GM12874 (cell line): ENCODE measurements around the gene CNTROB.

Experiments
- CTCF ChIP-seq: IDR thresholded peaks from 2 replicates; pipeline ENCODE4 v1.5.1; 2011; ENCODE audit warnings: low read depth, mild to moderate bottlenecking, control low read depth, low read length, moderate library complexity; ENCODE audit not compliant: insufficient read depth

The CNTROB gene

GRCh38 chr17:7950578-7950977, 18.6 kb downstream of the CNTROB start:
- TF ChIP-seq CTCF = no peak

- TF ChIP-seq CTCF = no peak
These were observed 19.3 kb downstream of the CNTROB start for GRCh38 chr17:7951143-7951792.

- no peak for TF ChIP-seq CTCF
These were observed 23.6 kb downstream of the CNTROB start for GRCh38 chr17:7955414-7956227.

DNA sequence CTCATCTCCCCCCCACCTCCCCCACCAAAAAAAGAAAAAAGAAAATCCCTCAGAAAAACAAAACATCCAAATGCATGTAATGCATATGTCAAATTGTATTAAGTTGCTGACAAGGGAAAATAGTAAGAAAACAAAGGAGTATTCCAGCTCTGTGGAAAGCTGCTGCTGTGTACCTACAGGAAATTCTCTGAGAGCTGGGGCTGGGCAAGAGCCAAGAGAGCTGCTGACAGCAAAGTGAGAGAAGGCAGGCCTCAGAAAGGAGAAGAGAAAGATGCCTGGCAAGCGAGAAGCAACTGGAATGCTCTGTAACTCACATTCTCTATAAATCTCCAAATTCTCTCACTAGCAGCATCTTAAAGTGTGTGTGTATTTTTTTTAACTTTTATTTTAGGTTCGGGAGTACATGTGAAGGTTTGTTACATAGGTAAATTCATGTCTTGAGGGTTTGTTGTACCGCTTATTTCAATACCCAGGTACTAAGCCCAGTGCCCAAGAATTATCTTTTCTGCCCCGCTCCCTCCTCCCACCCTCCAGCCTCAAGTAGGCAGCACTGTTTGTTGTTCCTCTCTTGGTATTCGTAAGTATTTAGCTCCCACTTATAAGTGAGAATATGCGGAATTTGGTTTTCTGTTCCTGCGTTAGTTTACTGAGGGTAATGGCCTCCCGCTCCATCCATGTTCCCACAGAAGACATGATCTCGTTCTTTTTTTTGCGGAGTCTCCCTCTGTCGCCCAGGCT, 24.4 kb downstream of the CNTROB start:
- no peak for TF ChIP-seq CTCF

DNA sequence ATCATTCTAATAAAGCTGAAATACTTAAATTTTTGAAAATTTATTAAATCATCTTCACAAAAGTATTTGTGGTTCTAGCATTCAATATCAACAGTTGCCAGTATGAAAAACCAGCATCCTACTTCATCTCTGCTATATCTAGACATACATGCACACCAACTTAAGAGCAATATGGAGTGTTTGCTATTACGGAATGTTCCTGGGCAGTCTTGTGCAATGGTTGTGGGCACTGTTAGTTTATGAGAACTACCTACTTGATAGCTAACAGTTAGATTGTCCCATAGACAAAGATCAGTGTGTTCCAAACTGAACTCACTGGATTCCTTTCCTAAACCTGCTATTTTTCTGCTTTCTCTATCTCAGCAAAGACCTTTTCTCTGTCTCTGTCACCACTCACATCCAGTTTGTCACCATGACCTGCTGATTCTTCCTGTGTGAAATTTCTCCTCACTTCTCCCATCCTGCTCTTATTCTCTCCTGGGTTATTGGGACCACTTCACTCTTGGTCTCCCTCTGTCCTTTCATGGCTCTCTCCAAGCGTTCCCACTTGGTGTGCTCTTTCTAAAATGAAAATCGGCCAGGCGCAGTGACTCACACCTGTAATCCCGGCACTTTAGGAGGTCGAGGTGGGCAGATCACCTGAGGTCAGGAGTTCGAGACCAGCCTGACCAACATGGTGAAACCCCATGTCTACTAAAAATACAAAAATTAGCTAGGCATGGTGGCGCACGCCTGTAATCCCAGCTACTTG, 27.7 kb downstream of the CNTROB start:
- no peak for TF ChIP-seq CTCF

DNA sequence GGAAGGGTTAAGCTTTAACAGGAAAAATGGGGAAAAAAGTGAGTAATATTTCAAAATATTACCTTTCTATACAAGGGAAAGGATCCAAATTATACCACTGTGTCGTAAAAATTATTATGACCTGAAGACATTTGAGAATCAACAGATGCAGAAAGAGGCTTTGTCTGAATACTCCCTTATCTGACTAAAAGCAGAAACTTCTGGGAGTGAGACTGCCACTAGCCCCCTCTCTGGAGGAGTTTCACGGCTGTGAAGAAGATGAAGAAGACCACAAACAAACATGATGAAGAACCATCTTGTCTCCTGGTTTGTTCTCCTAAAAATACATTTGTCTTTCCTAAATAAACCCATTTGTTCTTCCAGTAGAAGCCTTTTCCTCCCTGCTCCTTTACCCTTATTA, 29.4 kb downstream of the CNTROB start:
- TF ChIP-seq CTCF = no peak

GRCh38 chr17:7967751-7968150, 35.7 kb downstream of the CNTROB start:
- TF ChIP-seq CTCF = no peak
